ENCODE data around the gene SPARC. TPM values are rescaled to one million over a fixed set of nuclear protein-coding genes. Genes with fewer than 3 reads are reported as not detected.

The SPARC gene
- total RNA-seq, 1 experiment from 2014 or later = 320 TPM

DNA sequence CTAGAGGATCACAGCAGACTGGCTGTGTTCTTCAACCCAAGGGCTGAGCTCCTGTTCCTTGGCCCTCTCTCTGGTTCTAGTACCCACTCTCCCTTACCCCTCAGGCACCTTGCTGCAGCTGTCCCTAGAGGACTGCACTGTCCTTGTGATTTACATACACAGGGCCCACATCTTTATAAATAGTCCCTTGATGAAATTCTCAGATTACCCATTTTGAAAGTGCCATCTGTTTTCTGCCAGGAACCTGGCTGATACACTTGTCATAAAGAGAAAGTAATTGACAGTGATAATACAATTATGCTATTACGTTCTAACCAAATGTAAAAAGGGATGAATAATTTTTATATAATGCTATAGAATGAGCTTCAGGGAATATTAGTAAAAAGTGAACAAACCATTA is 16.5 kb upstream of the SPARC start:
- H3K23ac ChIP-seq (ENCODE audit: insufficient read length, low read depth, low read length) = no peak overlapping the region
- H3K14ac ChIP-seq (ENCODE audit: insufficient read depth, low read length) = no peak overlapping the region
- no peak overlapping the region for H4K91ac ChIP-seq (ENCODE audit: insufficient read length, low read depth, low read length)
- H4K8ac ChIP-seq (replicated peaks; ENCODE audit: insufficient read length, low read depth, low read length) = no peak overlapping the region
- H3K4ac ChIP-seq (ENCODE audit: low read depth, low read length) = no peak overlapping the region
- H3K23me2 ChIP-seq (ENCODE audit: insufficient read length, low read depth, low read length, poor library complexity, severe bottlenecking) = no peaks in the 10 kb centered on the region
- no peak overlapping the region for H2BK15ac ChIP-seq (ENCODE audit: low read depth, low read length)
- no peak overlapping the region for H2BK20ac ChIP-seq (ENCODE audit: low read depth, low read length, poor library complexity, severe bottlenecking)
- WGBS (ENCODE audit: extremely low coverage, insufficient read length, low lambda C conversion rate) = no CpG with 5 or more reads among the region's 1 CpG
- H2BK120ac ChIP-seq (ENCODE audit: low read depth, low read length, poor library complexity, severe bottlenecking) = no peak overlapping the region
- H3K4me1 ChIP-seq (ENCODE audit: insufficient read depth, low read length) = peaks cover 2% of the 10 kb centered on the region; the same call in 1 of the 2 replicates
- no peak overlapping the region for H3K56ac ChIP-seq (ENCODE audit: insufficient read length, low read depth, low read length)
- Mint-ChIP-seq H3K9me3 (no peaks in the 10 kb centered on the region), H3K27me3 (ENCODE audit: low read depth) (peaks cover 1% of the 10 kb centered on the region; the same call in 1 of the 2 replicates), H3K36me3 (ENCODE audit: insufficient read depth in 1 of 3, low read depth in 3 of 3) (no peaks in the 10 kb centered on the region), H3K4me3 (no peak overlapping the region), H3K4me1 (peaks cover 10 to 13% of the 10 kb centered on the region in 2 experiments), H3K27ac (no peak overlapping the region)
- no peak overlapping the region for H2AK5ac ChIP-seq (ENCODE audit: insufficient read length, low read length)
- H2BK12ac ChIP-seq (ENCODE audit: insufficient read length, low read depth, low read length) = no peak overlapping the region
- TF ChIP-seq, protein P1, sequence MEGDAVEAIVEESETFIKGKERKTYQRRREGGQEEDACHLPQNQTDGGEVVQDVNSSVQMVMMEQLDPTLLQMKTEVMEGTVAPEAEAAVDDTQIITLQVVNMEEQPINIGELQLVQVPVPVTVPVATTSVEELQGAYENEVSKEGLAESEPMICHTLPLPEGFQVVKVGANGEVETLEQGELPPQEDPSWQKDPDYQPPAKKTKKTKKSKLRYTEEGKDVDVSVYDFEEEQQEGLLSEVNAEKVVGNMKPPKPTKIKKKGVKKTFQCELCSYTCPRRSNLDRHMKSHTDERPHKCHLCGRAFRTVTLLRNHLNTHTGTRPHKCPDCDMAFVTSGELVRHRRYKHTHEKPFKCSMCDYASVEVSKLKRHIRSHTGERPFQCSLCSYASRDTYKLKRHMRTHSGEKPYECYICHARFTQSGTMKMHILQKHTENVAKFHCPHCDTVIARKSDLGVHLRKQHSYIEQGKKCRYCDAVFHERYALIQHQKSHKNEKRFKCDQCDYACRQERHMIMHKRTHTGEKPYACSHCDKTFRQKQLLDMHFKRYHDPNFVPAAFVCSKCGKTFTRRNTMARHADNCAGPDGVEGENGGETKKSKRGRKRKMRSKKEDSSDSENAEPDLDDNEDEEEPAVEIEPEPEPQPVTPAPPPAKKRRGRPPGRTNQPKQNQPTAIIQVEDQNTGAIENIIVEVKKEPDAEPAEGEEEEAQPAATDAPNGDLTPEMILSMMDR (conservative IDR thresholded peaks at IDR 0.05) = no peak
- no peak for DNase-seq
- no peak overlapping the region for H3T11ph ChIP-seq (ENCODE audit: low read length)
- no peak overlapping the region for H3K18ac ChIP-seq (ENCODE audit: insufficient read length, low read depth, low read length)
- H3K9me3 ChIP-seq (ENCODE audit: control insufficient read depth, low read depth, low read length) = no peaks in the 10 kb centered on the region
- H4K20me1 ChIP-seq (ENCODE audit: control insufficient read depth, insufficient read depth, insufficient read length) = no peaks in the 10 kb centered on the region
- H2BK5ac ChIP-seq (ENCODE audit: insufficient read length, low read length) = no peak overlapping the region
- no peak overlapping the region for H3K4me2 ChIP-seq (ENCODE audit: insufficient read depth, insufficient read length, low read length)
- H3K79me2 ChIP-seq (ENCODE audit: insufficient read depth, low read length) = no peaks in the 10 kb centered on the region
- H2AFZ ChIP-seq (ENCODE audit: low read length) = no peak overlapping the region
- H3K79me1 ChIP-seq (ENCODE audit: insufficient read depth, low read depth, low read length, poor library complexity, severe bottlenecking) = no peaks in the 10 kb centered on the region
- no peak overlapping the region for H3K27ac ChIP-seq (ENCODE audit: insufficient read length, low read depth, low read length)
- H4K5ac ChIP-seq (ENCODE audit: insufficient read length, low read depth, low read length) = no peak overlapping the region
- H3K27me3 ChIP-seq (ENCODE audit: insufficient read depth, low read length) = no peaks in the 10 kb centered on the region; the same call in 1 of the 2 replicates
- no peak overlapping the region for H3K9ac ChIP-seq (ENCODE audit: extremely low read depth, insufficient read length, low read length)

All from H9 (cell line).